IMR-90 (cell line): Measurements from ENCODE around the gene PDXK. TPM values are rescaled to one million over a fixed set of nuclear protein-coding genes. Genes with fewer than 3 reads are reported as not detected.

Experiments
- ATAC-seq: fragments of 200-7000 bp; cut with Tn5 transposase; 2 replicates; pipeline ENCODE4 v1.9.1; 2020; ENCODE audit warnings: low read depth, mild to moderate bottlenecking, moderate library complexity
- BruUV-seq: library from RNA; stranded (reverse); fragments of 400-500 nt; replicated peaks from 2 replicates; lab custom pipeline; 2021; lab: Mats Ljungman, UMichigan
- CTCF ChIA-PET: fragments of 300-600 bp; formaldehyde crosslinking; extraction: SDS; loops from one replicate; lab custom pipeline; 2021; ENCODE audit warnings: antibody characterized with exemption; lab: Yijun Ruan, JAX
- POLR2A ChIA-PET: fragments of 300-600 bp; sonication (Branson Sonifier 250); formaldehyde crosslinking; loops from one replicate; lab custom pipeline; 2022; ENCODE audit warnings: antibody characterized with exemption; ENCODE audit not compliant: unreplicated experiment; lab: Charles Lee
- DNase-seq: peaks from one replicate; pipeline ENCODE4 v3.0.0; 2013
- H2AFZ ChIP-seq: replicated peaks from 2 replicates; pipeline ENCODE3; 2013; ENCODE audit warnings: low read length, mild to moderate bottlenecking; ENCODE audit not compliant: poor library complexity
- H2AK5ac ChIP-seq: 2 replicates; pipeline ENCODE4 v1.6.1; 2013; ENCODE audit warnings: low read depth, low read length, inconsistent platforms
- H2AK9ac ChIP-seq: replicated peaks from 2 replicates; pipeline ENCODE3; 2013; ENCODE audit warnings: mild to moderate bottlenecking, low read depth, low read length, moderate library complexity; ENCODE audit not compliant: poor library complexity
- H2BK120ac ChIP-seq: 2 replicates; pipeline ENCODE4 v1.6.1; 2013; ENCODE audit warnings: low read depth, low read length, inconsistent platforms
- H2BK15ac ChIP-seq: 3 replicates; pipeline ENCODE4 v1.6.1; 2013; ENCODE audit warnings: low read depth, low read length, inconsistent platforms
- H2BK20ac ChIP-seq: 2 replicates; pipeline ENCODE4 v1.6.1; 2013; ENCODE audit warnings: low read depth, mild to moderate bottlenecking, inconsistent platforms, low read length, moderate library complexity
- H2BK5ac ChIP-seq: 2 replicates; pipeline ENCODE4 v1.6.1; 2013; ENCODE audit warnings: mild to moderate bottlenecking, low read depth, low read length, inconsistent platforms; ENCODE audit not compliant: poor library complexity, severe bottlenecking
- H3K14ac ChIP-seq: replicated peaks from 2 replicates; pipeline ENCODE4 v1.6.1; 2013; ENCODE audit warnings: low read depth, low read length, inconsistent platforms
- H3K18ac ChIP-seq: 2 replicates; pipeline ENCODE4 v1.6.1; 2013; ENCODE audit warnings: low read depth, low read length, control low read depth
- H3K23ac ChIP-seq: 2 replicates; pipeline ENCODE4 v1.6.1; 2013; ENCODE audit warnings: low read depth, low read length, inconsistent platforms
- H3K27ac ChIP-seq: 2 replicates; pipeline ENCODE4 v1.5.1; 2013; ENCODE audit warnings: mild to moderate bottlenecking, control low read depth, low read length; ENCODE audit not compliant: insufficient read depth
- H3K27me3 ChIP-seq: 2 replicates; pipeline ENCODE4 v1.6.1; 2013; ENCODE audit warnings: low read length; ENCODE audit not compliant: control insufficient read depth, insufficient read depth
- H3K36me3 ChIP-seq: 2 replicates; pipeline ENCODE4 v1.6.1; 2013; ENCODE audit warnings: low read length, mixed read lengths; ENCODE audit not compliant: control insufficient read depth, insufficient read depth
- H3K4ac ChIP-seq: 2 replicates; pipeline ENCODE4 v1.6.1; 2013; ENCODE audit warnings: low read depth, low read length, inconsistent platforms
- H3K4me1 ChIP-seq: 2 replicates; pipeline ENCODE4 v1.6.1; 2013; ENCODE audit warnings: low read length, mixed read lengths; ENCODE audit not compliant: control insufficient read depth, insufficient read depth
- H3K4me2 ChIP-seq: 2 replicates; pipeline ENCODE4 v1.6.1; 2013; ENCODE audit warnings: low read depth, mild to moderate bottlenecking, control low read depth, low read length, moderate library complexity
- H3K4me3 ChIP-seq: 2 replicates; pipeline ENCODE4 v1.5.1; 2013; ENCODE audit warnings: low read depth, mild to moderate bottlenecking, control low read depth, low read length, moderate library complexity; ENCODE audit not compliant: insufficient read depth
- H3K56ac ChIP-seq: 2 replicates; pipeline ENCODE4 v1.6.1; 2013; ENCODE audit warnings: low read length, inconsistent platforms; ENCODE audit not compliant: insufficient read depth; ENCODE audit errors: extremely low read depth
- H3K79me1 ChIP-seq, 2 experiments: 2 replicates each; pipeline ENCODE4 v1.6.1; 2013; ENCODE audit warnings: low read length in 2 of 2, inconsistent platforms in 1 of 2, low read depth in 1 of 2
- H3K9ac ChIP-seq: 2 replicates; pipeline ENCODE4 v1.6.1; 2013; ENCODE audit warnings: low read depth, low read length, control low read depth
- H3K9me1 ChIP-seq: 2 replicates; pipeline ENCODE4 v1.6.1; 2013; ENCODE audit warnings: low read length, inconsistent platforms; ENCODE audit not compliant: insufficient read depth
- H3K9me3 ChIP-seq: 2 replicates; pipeline ENCODE4 v1.6.1; 2013; ENCODE audit warnings: low read length; ENCODE audit not compliant: control insufficient read depth, insufficient read depth
- H4K20me1 ChIP-seq: 2 replicates; pipeline ENCODE4 v1.6.1; 2013; ENCODE audit warnings: low read length, inconsistent platforms; ENCODE audit not compliant: insufficient read depth
- H4K5ac ChIP-seq: 2 replicates; pipeline ENCODE4 v1.6.1; 2013; ENCODE audit warnings: mild to moderate bottlenecking, low read depth, low read length, control low read depth
- H4K8ac ChIP-seq, 2 experiments: 2 replicates each; pipeline ENCODE4 v1.6.1; 2013; ENCODE audit warnings: low read depth in 2 of 2, low read length in 2 of 2, control low read depth in 1 of 2, inconsistent platforms in 1 of 2
- H4K91ac ChIP-seq: 2 replicates; pipeline ENCODE4 v1.6.1; 2013; ENCODE audit warnings: low read depth, low read length, inconsistent platforms; ENCODE audit not compliant: insufficient read depth
- BHLHE40 ChIP-seq: fragments of 150-350 bp; IDR thresholded peaks from 2 replicates; pipeline ENCODE4 v1.6.1; 2016; ENCODE audit warnings: mild to moderate bottlenecking, low read depth, low read length
- CEBPB ChIP-seq: IDR thresholded peaks from 2 replicates; pipeline ENCODE4 v1.6.1; 2012; ENCODE audit warnings: low read depth, low read length, improper control_type of control experiment
- MAFK ChIP-seq: IDR thresholded peaks from 2 replicates; pipeline ENCODE4 v1.6.1; 2012; ENCODE audit warnings: low read depth, low read length, improper control_type of control experiment
- MAZ ChIP-seq: IDR thresholded peaks from 2 replicates; pipeline ENCODE4 v1.6.1; 2012; ENCODE audit warnings: low read depth, mild to moderate bottlenecking, low read length, improper control_type of control experiment, moderate library complexity, borderline replicate concordance
- MXI1 ChIP-seq: IDR thresholded peaks from 2 replicates; pipeline ENCODE4 v1.6.1; 2012; ENCODE audit warnings: low read depth, mild to moderate bottlenecking, low read length, moderate library complexity, borderline replicate concordance
- NFE2L2 ChIP-seq: fragments of 150-350 bp; IDR thresholded peaks from 2 replicates; pipeline ENCODE4 v1.6.1; 2016; ENCODE audit warnings: low read depth, mild to moderate bottlenecking, low read length
- RAD21 ChIP-seq: IDR thresholded peaks from 2 replicates; pipeline ENCODE4 v1.6.1; 2012; ENCODE audit warnings: low read length, improper control_type of control experiment
- RCOR1 ChIP-seq: IDR thresholded peaks from 2 replicates; pipeline ENCODE4 v1.6.1; 2012; ENCODE audit warnings: mild to moderate bottlenecking, low read length, improper control_type of control experiment; ENCODE audit not compliant: insufficient replicate concordance
- SMC3 ChIP-seq: fragments of 150-350 bp; IDR thresholded peaks from 2 replicates; pipeline ENCODE4 v1.6.1; 2016; ENCODE audit warnings: low read depth, mild to moderate bottlenecking, antibody characterized with exemption, low read length, moderate library complexity
- WGBS, 2 experiments: methylation state at CpG; one replicate each; pipeline versions ENCODE4 v1.1.5 to v1.1.7; 2013; ENCODE audit warnings: missing lambda C conversion rate in 2 of 2; ENCODE audit not compliant: insufficient read length in 1 of 2; ENCODE audit errors: extremely low coverage in 2 of 2; 5-methylcytosine and 5-hydroxymethylcytosine counted together
- dilution Hi-C: fragments of 300-500 bp; cut with HindIII; formaldehyde crosslinking; loops from one replicate; pipeline ENCODE4 v1.14.3; 2018; ENCODE audit warnings: low sequenced_read_pairs; ENCODE audit not compliant: unreplicated experiment
- in situ Hi-C: fragments of 300-500 bp; cut with MboI; formaldehyde crosslinking; loops from 3 replicates; pipeline ENCODE4 v1.14.3; 2019; ENCODE audit warnings: low sequenced_read_pairs, inconsistent platforms, mixed read lengths
- intact Hi-C: fragments of 100-400 bp; cut with micrococcal nuclease; formaldehyde crosslinking; loops from 2 replicates; pipeline ENCODE4 v1.10.0; 2022
- polyA plus RNA-seq, 3 experiments: library from polyadenylated mRNA; depleted of rRNA; stranded (reverse); fragments of >200 nt; gene quantifications; 2 replicates each; pipeline ENCODE4 v1.2.3, GENCODE V29; 2012; ENCODE audit warnings: low replicate concordance in 1 of 3
- total RNA-seq: library from RNA; depleted of rRNA; stranded (reverse); fragments of >200 nt; gene quantifications from 2 replicates; pipeline ENCODE4 v1.2.3, GENCODE V29; 2012
- TF ChIP-seq, protein P1 (sequence below): fragments of 150-350 bp; IDR thresholded peaks from 2 replicates; pipeline ENCODE4 v1.6.1; 2016; ENCODE audit warnings: low read depth, mild to moderate bottlenecking, low read length, moderate library complexity, borderline replicate concordance
- TF ChIP-seq, protein P2 (sequence below): conservative IDR thresholded peaks from 2 replicates; pipeline ENCODE4 v1.5.1; 2012; ENCODE audit warnings: mild to moderate bottlenecking, low read depth, low read length, improper control_type of control experiment
- TF ChIP-seq, protein P3 (sequence below): fragments of 150-350 bp; IDR thresholded peaks from 2 replicates; pipeline ENCODE4 v1.6.1; 2017; ENCODE audit warnings: mild to moderate bottlenecking, antibody characterized with exemption, low read length, low read depth

The PDXK gene
- total and polyA plus RNA-seq, 2 of the 4 experiments (the other 2 are of a cell fraction) = 155 to 312 TPM

DNA sequence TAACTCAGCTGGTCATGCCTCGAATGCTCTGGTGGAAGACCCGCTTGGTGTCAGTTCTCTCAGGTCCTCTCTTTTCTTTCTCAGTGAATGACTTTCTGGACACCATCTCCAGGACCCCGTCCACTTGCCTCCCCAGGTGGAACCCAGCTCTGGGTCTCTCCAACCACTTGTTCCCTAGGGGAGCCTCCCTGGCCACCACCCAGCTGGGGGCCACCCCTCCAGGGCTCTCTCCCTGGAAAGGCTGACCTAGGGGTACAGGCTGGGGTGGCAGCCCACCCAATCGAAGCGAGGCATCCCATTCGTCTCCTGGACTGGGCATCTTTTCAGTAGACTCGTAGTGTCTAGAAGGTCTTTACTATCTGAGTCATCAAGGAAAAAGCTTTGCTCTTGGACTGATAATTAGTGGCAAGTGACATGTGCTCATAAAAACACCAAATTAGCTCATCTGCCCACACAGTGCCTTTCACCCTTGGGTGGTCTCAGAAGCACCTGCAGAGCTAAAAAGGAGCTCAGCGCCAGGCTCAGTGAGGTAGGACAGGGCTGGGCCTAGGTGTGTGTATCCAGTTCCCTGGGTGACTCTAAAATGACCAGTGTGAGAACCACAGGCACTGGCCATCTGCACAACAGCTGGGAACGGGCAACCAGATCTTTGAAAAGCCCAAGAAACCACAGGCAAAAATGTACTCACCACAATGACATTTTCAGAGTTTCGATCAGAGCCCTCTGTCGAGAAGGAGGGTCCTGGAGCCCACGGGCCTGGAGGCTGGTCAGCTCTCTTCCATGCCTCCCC is 2.4 kb upstream of the PDXK start:
- 70% methylated on average over 4 of the region's 12 CpGs; no CpG with 5 or more reads in 1 of the 2 experiments for WGBS, 2 experiments
- peak; percentile 36 for DNase-seq
- Histone ChIP-seq H3K4me3 (no peak overlapping the region), H2BK5ac (no peak overlapping the region), H2BK120ac (no peak overlapping the region), H3K4me2 (no peak overlapping the region), H2BK15ac (no peak overlapping the region), H4K20me1 (peaks cover 20% of the 10 kb centered on the region), H3K27me3 (no peaks in the 10 kb centered on the region), H3K27ac (no peak overlapping the region), H3K4me1 (peaks cover 18% of the 10 kb centered on the region), H2AFZ (no peak overlapping the region), H3K14ac (no peak overlapping the region), H2BK20ac (no peak overlapping the region), H3K56ac (no peak overlapping the region), H3K9me1 (peaks cover 6% of the 10 kb centered on the region; the same call in 1 of the 2 replicates), H4K5ac (no peak overlapping the region), H3K9me3 (no peaks in the 10 kb centered on the region), H3K9ac (no peak overlapping the region), H4K8ac (no peak overlapping the region), H3K18ac (no peak overlapping the region), H3K36me3 (peaks cover 3% of the 10 kb centered on the region), H3K4ac (no peak overlapping the region), H3K79me1 (peaks cover 8 to 21% of the 10 kb centered on the region in 2 experiments; a peak in 3 of 4 replicates), H2AK9ac (no peak overlapping the region), H3K23ac (no peak overlapping the region), H2AK5ac (no peak overlapping the region), H4K91ac (no peak overlapping the region)
- in situ Hi-C loops = no loop called here
- intact Hi-C loops = no loop called here
- BruUV-seq = no TSS peak
- ATAC-seq = no peak
- no peak for TF ChIP-seq RCOR1
- TF ChIP-seq, protein P1, sequence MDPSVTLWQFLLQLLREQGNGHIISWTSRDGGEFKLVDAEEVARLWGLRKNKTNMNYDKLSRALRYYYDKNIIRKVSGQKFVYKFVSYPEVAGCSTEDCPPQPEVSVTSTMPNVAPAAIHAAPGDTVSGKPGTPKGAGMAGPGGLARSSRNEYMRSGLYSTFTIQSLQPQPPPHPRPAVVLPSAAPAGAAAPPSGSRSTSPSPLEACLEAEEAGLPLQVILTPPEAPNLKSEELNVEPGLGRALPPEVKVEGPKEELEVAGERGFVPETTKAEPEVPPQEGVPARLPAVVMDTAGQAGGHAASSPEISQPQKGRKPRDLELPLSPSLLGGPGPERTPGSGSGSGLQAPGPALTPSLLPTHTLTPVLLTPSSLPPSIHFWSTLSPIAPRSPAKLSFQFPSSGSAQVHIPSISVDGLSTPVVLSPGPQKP = no peak
- TF ChIP-seq MAZ = no peak
- TF ChIP-seq MAFK = no peak
- TF ChIP-seq, protein P2, sequence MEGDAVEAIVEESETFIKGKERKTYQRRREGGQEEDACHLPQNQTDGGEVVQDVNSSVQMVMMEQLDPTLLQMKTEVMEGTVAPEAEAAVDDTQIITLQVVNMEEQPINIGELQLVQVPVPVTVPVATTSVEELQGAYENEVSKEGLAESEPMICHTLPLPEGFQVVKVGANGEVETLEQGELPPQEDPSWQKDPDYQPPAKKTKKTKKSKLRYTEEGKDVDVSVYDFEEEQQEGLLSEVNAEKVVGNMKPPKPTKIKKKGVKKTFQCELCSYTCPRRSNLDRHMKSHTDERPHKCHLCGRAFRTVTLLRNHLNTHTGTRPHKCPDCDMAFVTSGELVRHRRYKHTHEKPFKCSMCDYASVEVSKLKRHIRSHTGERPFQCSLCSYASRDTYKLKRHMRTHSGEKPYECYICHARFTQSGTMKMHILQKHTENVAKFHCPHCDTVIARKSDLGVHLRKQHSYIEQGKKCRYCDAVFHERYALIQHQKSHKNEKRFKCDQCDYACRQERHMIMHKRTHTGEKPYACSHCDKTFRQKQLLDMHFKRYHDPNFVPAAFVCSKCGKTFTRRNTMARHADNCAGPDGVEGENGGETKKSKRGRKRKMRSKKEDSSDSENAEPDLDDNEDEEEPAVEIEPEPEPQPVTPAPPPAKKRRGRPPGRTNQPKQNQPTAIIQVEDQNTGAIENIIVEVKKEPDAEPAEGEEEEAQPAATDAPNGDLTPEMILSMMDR = no peak
- TF ChIP-seq SMC3 = no peak
- TF ChIP-seq, protein P3, sequence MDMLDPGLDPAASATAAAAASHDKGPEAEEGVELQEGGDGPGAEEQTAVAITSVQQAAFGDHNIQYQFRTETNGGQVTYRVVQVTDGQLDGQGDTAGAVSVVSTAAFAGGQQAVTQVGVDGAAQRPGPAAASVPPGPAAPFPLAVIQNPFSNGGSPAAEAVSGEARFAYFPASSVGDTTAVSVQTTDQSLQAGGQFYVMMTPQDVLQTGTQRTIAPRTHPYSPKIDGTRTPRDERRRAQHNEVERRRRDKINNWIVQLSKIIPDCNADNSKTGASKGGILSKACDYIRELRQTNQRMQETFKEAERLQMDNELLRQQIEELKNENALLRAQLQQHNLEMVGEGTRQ = no peak
- no peak for TF ChIP-seq NFE2L2
- TF ChIP-seq MXI1 = no peak
- TF ChIP-seq BHLHE40 = no peak
- TF ChIP-seq CEBPB = no peak
- no peak for TF ChIP-seq RAD21
- CTCF ChIA-PET = no interaction called here
- dilution Hi-C loops = no loop called here
- POLR2A ChIA-PET = no interaction called here
